Ovary (tissue), 3 donors: Measurements from ENCODE around the gene SPATA16.

Source experiments
- CTCF ChIP-seq, 3 donors: fragments of 450-650 bp in 2 of 3; fragments of 200-600 bp in 1 of 3; IDR thresholded peaks; one replicate each; pipeline versions ENCODE4 v1.5.1 to v1.8.0; 2016 to 2022; ENCODE audit warnings: antibody characterized with exemption in 3 of 3, mild to moderate bottlenecking in 1 of 3
- EP300 ChIP-seq: sonication (generic); formaldehyde crosslinking; IDR thresholded peaks from one replicate; pipeline ENCODE4 v1.6.1; 2017; ENCODE audit warnings: antibody characterized with exemption
- donor health status: DM: no; HTN: no; CAD: no.

GRCh38 chr3:172903642-172904320, 237.3 kb downstream of the SPATA16 start:
- no peak for TF ChIP-seq EP300
- no peak for TF ChIP-seq CTCF (IDR thresholded peaks at IDR 0.05)
